ENCODE data around the gene OR14J1. TPM values are rescaled to one million over a fixed set of nuclear protein-coding genes. Genes with fewer than 3 reads are reported as not detected.
A peak's percentile ranks its signal among the peaks of the same experiment; 100 is the strongest.
"Not testable (repeated sequence)": the region's sequence is repeated elsewhere in the genome, so short reads cannot be mapped to it uniquely, and the experiment has no call there.

Gene OR14J1, protein sequence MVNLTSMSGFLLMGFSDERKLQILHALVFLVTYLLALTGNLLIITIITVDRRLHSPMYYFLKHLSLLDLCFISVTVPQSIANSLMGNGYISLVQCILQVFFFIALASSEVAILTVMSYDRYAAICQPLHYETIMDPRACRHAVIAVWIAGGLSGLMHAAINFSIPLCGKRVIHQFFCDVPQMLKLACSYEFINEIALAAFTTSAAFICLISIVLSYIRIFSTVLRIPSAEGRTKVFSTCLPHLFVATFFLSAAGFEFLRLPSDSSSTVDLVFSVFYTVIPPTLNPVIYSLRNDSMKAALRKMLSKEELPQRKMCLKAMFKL
- not detected for total RNA-seq

DNA sequence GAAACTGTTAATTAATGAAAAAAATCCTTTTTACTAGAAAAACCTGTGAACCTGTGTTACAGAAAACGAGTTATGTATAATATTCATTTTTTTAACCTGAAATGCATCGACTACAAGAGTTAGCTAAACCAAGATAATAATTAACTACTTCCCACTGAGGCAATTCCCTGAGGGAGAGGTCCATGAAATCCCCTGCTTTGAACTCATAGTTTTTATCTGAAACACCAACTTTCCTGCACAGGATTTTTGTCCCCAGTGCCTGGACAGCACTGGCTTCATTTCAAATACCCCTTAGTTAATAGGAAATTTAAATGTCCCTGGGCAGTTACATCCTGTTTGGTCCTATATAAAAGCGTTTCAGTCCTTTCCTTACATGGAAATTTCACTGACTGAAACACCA, at the start of gene OR14J1:
Gene OR14J1 (plus strand): TSS at position 386 of the 400 bp plus-strand sequence. CDS start 4,989 bp downstream, outside the sequence.
- H3K9me3 Mint-ChIP-seq, result peaks cover 4% of the 10 kb centered on the region
- no peaks in the 10 kb centered on the region for H3K4me1 Mint-ChIP-seq
- peaks cover 27% of the 10 kb centered on the region for H3K27me3 Mint-ChIP-seq
- no peaks in the 10 kb centered on the region for H3K36me3 Mint-ChIP-seq (ENCODE audit: low read depth)
- ATAC-seq (replicated peaks), result no peak
- no peak within 1 kb of the TSS for H3K4me3 Mint-ChIP-seq
- no peak within 1 kb of the TSS for H3K27ac Mint-ChIP-seq

DNA sequence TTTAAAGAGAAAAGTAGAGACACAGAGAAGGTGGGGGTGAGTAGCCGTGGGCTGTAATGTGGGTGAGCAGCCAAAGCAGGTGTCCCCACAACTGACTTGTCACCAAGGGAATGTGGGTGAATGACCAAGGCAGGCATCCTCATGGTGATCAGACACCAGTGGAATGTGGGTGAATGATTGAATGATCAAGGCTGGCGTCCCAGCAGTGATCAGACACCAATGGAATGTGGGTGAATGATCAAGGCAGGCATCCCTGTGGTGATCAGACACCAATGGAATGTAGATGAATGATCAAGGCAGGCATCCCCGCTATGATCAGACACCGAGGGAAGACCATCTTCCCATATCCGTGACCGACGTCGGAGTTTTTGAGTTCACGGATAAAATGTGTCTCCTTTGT, 49.8 kb upstream of the OR14J1 start:
- peaks cover 48% of the 10 kb centered on the region for H3K27me3 Mint-ChIP-seq
- ATAC-seq (replicated peaks), result no peak

DNA sequence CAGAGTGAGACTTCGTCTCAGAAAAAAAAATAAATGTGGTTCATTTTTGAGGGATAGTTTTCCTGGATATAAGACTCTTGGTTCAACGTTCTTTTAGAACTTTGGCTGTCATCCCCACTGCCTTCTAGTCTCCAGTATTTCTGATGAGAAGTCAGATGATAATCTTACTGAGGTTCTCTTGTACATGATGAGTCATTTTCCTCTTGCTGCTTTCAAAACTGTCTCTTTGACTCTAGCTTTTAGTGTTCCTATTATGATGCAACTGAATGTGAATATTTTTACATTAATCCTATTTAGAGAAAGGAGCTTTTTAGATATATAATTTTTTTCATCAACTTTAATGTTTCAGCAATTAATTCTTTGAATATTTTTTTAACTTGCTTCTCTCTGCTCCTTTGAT, 46.0 kb upstream of the OR14J1 start:
- no peak overlapping the region for H3K4me3 Mint-ChIP-seq
- no peak overlapping the region for H3K27ac Mint-ChIP-seq
- no peaks in the 10 kb centered on the region for H3K4me1 Mint-ChIP-seq
- no peaks in the 10 kb centered on the region for H3K36me3 Mint-ChIP-seq (ENCODE audit: low read depth)
- peak; percentile 29 for ATAC-seq (replicated peaks)
- peaks cover 17% of the 10 kb centered on the region for H3K27me3 Mint-ChIP-seq
- peaks cover 9% of the 10 kb centered on the region for H3K9me3 Mint-ChIP-seq

More for the DNA sequence above, 49.8 kb upstream of the OR14J1 start:
- Mint-ChIP-seq H3K36me3 (ENCODE audit: low read depth) (no peaks in the 10 kb centered on the region), H3K27ac (no peak overlapping the region), H3K9me3 (peaks cover 19% of the 10 kb centered on the region), H3K4me1 (no peaks in the 10 kb centered on the region), H3K4me3 (no peak overlapping the region)

DNA sequence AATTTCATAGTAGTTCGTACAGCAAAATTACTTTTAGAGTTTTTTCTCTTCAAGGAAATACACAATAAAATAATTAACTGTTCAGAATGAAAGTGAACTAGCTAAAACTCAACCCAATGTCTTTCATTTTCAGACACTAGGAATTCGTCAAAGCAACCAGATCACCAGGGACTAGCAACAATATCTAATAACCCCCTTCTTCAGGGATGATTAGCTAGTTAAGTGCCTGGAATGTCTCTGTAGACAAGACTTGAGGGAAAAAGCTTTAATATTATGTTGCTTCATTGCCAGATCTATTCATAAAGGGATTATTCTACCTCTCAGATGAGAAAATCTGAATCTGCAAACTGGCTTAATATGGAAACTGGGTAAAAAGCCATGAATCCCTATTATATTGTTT, 41.8 kb upstream of the OR14J1 start:
- Mint-ChIP-seq H3K27ac (no peak overlapping the region), H3K4me3 (no peak overlapping the region), H3K27me3 (peaks cover 7% of the 10 kb centered on the region), H3K36me3 (ENCODE audit: low read depth) (no peaks in the 10 kb centered on the region), H3K9me3 (peaks cover under 1% of the 10 kb centered on the region), H3K4me1 (no peaks in the 10 kb centered on the region)
- no peak for ATAC-seq (replicated peaks)

DNA sequence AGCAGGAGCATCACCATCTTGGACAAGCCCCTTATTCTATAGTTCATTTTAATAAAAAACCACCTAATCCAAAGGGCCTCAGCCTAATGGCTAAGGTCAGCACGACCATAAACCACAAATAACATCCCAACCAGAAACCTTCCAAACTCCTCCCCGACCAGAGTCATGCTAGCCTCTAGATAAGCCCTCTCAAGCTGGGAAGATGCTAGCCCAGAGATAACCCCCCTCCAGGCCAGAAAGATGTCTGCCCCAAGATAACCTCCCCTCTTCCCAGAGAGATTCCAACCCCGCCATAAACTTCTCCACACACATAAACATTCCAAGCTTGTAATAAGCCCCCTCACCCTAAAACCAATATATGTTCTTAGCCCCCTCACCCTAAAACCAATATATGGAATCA, 38.5 kb upstream of the OR14J1 start:
- no peak overlapping the region for H3K27ac Mint-ChIP-seq

DNA sequence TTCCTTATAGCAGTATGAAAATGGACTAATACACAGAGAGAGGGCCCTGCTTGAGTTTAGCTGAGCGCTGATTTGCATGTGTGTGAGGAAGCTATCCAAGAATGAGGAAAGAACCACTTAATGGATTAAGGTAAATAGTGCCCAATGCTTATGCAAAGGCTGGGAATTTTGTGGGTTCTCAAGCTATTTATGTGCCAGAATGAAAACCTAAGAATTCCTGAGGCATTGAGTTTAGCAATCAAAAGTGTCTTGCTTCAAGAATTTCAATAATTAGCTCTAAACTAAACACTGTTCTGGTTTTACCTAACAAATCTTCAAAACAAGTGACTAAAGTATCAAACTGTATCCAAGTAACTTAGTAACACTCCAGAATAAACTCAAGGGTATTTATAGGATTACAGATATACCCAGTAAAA, 7.0 kb upstream of the OR14J1 start:
- peaks cover 25% of the 10 kb centered on the region for H3K27me3 Mint-ChIP-seq
- ATAC-seq (replicated peaks), result no peak

More for the DNA sequence above, 38.5 kb upstream of the OR14J1 start:
- H3K36me3 Mint-ChIP-seq (ENCODE audit: low read depth), result no peaks in the 10 kb centered on the region
- H3K4me1 Mint-ChIP-seq, result no peaks in the 10 kb centered on the region
- H3K4me3 Mint-ChIP-seq, result no peak overlapping the region
- no peak for ATAC-seq (replicated peaks)
- peaks cover 5% of the 10 kb centered on the region for H3K9me3 Mint-ChIP-seq
- H3K27me3 Mint-ChIP-seq, result peaks cover 28% of the 10 kb centered on the region

DNA sequence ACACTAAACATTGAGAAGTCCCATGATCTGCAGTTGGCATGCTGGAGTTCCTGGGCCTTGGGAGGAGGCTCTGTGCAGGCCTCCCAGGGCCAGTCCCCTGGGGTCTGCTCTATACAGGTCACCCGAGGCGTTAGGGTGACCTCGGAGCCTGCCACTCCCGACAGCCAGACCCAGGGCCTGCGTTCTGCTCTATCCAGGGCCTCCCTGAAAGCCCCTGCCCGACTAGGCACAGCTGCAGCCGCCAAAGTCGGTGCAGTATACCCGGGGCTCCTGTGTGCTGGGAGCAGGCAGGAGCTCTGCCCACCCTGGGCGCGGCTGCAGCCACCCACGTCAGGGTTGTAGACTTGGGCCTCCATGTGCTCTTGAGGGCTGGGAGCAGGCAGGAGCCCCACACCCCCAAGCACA, 6.3 kb upstream of the OR14J1 start:
- Mint-ChIP-seq H3K27me3 (peaks cover 25% of the 10 kb centered on the region), H3K9me3 (no peaks in the 10 kb centered on the region), H3K36me3 (ENCODE audit: low read depth) (no peaks in the 10 kb centered on the region), H3K4me3 (no peak overlapping the region), H3K4me1 (no peaks in the 10 kb centered on the region), H3K27ac (no peak overlapping the region)
- no peak for ATAC-seq (replicated peaks)

More for the DNA sequence above, 7.0 kb upstream of the OR14J1 start:
- no peak overlapping the region for H3K4me3 Mint-ChIP-seq
- H3K4me1 Mint-ChIP-seq, result no peaks in the 10 kb centered on the region
- no peak overlapping the region for H3K27ac Mint-ChIP-seq
- no peaks in the 10 kb centered on the region for H3K9me3 Mint-ChIP-seq
- no peaks in the 10 kb centered on the region for H3K36me3 Mint-ChIP-seq (ENCODE audit: low read depth)

DNA sequence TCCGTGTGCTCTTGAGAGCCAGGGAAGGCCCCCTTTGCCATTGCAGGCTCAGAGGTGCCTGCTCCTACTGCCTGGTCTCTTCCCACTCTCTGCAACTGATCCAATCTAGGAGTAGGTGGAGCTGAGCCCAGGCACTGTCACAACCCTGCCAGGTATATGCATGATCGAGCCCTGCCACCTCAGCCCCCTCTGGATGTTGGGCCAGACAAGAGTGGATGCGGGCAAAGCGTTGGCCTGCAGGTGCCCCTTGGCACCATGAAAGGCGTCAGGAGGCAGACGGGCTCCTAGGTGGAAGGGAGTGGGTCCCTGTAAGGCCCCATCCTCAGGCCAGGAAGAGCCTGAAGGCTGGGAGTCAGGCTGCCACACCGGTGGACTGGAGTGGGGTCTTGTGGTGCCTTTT, 5.9 kb upstream of the OR14J1 start:
- Mint-ChIP-seq H3K4me3 (no peak overlapping the region), H3K4me1 (no peaks in the 10 kb centered on the region), H3K27me3 (peaks cover 23% of the 10 kb centered on the region), H3K36me3 (ENCODE audit: low read depth) (no peaks in the 10 kb centered on the region), H3K9me3 (no peaks in the 10 kb centered on the region), H3K27ac (no peak overlapping the region)
- no peak for ATAC-seq (replicated peaks)

DNA sequence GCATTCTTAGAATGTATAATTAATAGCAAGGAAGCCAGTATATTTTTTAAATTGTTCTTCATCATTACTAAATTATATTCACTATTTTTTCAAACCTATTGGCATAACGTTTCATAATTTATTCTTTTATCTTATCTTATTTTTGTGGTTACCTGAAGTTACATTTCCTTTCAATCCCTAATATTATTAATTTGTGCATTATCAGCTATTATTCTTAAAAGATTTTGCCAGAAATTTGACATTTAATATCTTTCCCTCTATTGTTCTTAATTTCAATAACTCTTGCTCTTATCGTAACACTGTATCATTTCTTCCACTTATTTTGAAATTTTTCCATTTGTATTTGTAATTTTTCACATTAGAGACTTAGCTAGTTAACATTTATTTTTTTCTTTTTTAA, 18.4 kb downstream of the OR14J1 start:
- H3K9me3 Mint-ChIP-seq, result no peaks in the 10 kb centered on the region
- H3K4me3 Mint-ChIP-seq, result no peak overlapping the region
- no peak overlapping the region for H3K27ac Mint-ChIP-seq
- ATAC-seq (replicated peaks), result no peak
- no peaks in the 10 kb centered on the region for H3K4me1 Mint-ChIP-seq
- H3K27me3 Mint-ChIP-seq, result peaks cover 26% of the 10 kb centered on the region
- no peaks in the 10 kb centered on the region for H3K36me3 Mint-ChIP-seq (ENCODE audit: low read depth)

DNA sequence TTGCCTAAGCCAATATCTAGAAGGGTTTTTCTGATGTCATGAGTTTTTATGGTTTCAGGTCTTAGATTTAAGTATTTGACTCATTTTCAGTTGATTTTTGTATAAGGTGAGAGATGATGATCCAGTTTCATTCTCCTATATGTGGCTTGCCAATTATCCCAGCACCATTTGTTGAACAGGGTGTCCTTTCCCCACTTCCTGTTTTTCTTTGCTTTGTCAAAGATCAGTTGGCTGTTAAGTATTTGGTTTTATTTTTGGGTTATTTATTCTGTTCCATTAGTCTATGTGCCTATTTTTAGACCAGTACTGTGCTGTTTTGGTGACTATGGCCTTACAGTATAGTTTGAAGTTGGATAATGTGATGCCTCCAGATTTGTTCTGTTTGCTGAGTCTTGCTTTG, 21.8 kb downstream of the OR14J1 start:
- not testable (repeated sequence) for H3K36me3 Mint-ChIP-seq (ENCODE audit: low read depth); H3K4me3 Mint-ChIP-seq; H3K9me3 Mint-ChIP-seq; ATAC-seq (replicated peaks); H3K27ac Mint-ChIP-seq; H3K4me1 Mint-ChIP-seq
- H3K27me3 Mint-ChIP-seq, result peaks cover 34% of the 10 kb centered on the region

DNA sequence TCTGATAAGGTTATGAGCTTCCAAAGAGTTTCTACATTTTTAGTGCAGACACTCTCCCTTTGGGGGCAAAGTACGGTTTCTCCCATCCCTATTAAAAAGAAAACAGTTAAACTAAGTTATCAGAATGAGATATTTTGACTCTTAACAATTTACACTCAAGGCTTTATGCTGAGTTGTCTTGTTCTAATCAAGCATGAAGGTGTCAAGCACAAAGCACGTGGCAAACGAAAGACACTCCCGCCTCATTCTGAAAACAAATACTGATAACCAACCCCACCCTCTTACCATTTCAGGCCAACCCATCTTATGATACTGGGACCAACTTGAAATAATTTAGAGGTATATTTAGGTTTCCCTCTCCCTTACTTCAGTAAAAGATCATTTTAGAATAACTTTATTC, 24.3 kb downstream of the OR14J1 start:
- Mint-ChIP-seq H3K27ac (no peak overlapping the region), H3K27me3 (peaks cover 42% of the 10 kb centered on the region), H3K4me3 (no peak overlapping the region), H3K9me3 (peaks cover 5% of the 10 kb centered on the region), H3K36me3 (ENCODE audit: low read depth) (no peaks in the 10 kb centered on the region), H3K4me1 (no peaks in the 10 kb centered on the region)
- no peak for ATAC-seq (replicated peaks)

DNA sequence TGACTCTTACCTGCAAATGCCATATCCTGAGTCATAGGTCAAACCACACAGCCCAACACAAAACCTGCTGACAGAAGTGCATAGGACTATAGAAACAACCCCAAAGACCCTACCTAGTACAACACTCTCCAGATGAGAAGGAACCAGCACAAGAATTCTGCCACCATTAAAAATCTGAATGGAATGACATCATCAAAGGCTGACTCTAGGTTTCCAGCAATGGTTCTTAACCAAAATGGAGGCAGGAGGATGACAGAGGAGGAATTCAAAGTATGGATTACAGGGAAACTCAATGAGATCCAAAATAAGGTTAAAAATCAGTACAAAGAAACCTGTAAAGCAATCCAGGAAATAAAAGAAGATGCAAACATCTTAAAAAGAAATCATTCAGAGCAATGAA, 31.2 kb downstream of the OR14J1 start:
- no peaks in the 10 kb centered on the region for H3K4me1 Mint-ChIP-seq
- no peaks in the 10 kb centered on the region for H3K36me3 Mint-ChIP-seq (ENCODE audit: low read depth)
- peaks cover 8% of the 10 kb centered on the region for H3K9me3 Mint-ChIP-seq
- H3K27me3 Mint-ChIP-seq, result peaks cover 48% of the 10 kb centered on the region
- H3K4me3 Mint-ChIP-seq, result no peak overlapping the region
- H3K27ac Mint-ChIP-seq, result no peak overlapping the region
- peak; percentile 16 for ATAC-seq (replicated peaks)

DNA sequence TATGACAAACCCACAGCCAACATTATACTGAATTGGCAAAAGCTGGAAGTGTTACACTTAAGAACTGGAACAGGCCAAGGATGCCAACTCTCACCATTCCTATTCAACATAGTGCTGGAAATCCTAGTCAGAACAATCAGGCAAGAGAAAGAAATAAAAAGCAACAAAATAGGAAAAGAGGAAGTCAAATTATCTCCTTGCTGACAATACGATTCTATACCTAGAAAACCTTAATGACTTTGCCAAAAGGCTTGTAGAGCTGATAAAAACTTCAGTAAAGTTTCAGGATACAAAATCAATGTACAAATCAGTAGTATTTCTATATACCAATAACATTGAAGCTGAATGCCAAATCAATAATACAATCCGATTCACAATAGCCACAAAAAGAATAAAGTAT, 34.8 kb downstream of the OR14J1 start:
- no peak overlapping the region for H3K27ac Mint-ChIP-seq
- no peaks in the 10 kb centered on the region for H3K36me3 Mint-ChIP-seq (ENCODE audit: low read depth)
- no peak overlapping the region for H3K4me3 Mint-ChIP-seq
- no peak for ATAC-seq (replicated peaks)
- peaks cover 45% of the 10 kb centered on the region for H3K27me3 Mint-ChIP-seq
- peaks cover 3% of the 10 kb centered on the region for H3K9me3 Mint-ChIP-seq
- no peaks in the 10 kb centered on the region for H3K4me1 Mint-ChIP-seq

DNA sequence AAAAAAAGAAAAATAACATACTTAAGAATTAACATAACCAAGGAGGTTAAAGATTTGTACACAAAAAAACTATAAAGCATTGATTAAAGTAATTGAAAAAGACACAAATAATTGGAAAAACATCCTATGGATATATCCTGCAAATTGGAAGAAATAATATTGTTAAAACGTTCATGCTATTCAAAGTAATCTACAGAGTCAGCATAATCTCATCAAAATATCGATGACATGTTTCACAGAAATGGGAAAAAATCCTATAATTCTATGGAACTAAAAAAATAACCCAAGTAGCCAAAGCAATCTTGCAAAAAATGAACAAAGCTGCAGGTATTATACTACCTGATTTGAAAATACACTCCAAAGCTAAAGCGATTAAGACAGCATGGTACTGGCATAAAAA, 43.9 kb downstream of the OR14J1 start:
- Mint-ChIP-seq H3K4me1 (no peaks in the 10 kb centered on the region), H3K27ac (no peak overlapping the region), H3K36me3 (ENCODE audit: low read depth) (no peaks in the 10 kb centered on the region), H3K9me3 (no peaks in the 10 kb centered on the region), H3K4me3 (no peak overlapping the region), H3K27me3 (peaks cover 30% of the 10 kb centered on the region)
- no peak for ATAC-seq (replicated peaks)

DNA sequence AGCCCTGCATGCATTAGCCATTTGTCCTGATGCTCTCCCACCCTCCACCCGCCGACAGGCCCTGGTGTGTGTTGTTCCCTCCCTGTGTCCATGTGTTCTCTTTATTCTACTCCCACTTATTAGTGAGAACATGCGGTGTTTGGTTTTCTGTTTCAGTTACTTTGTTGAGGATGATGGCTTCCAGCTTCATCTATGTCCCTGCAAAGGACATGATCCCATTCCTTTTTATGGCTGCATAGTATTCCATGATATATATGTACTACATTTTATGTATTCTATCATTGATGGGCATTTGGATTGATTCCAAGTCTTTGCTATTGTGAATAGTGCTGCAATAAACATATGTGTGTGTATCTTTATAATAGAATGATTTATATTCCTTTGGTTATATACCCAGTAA, 47.8 kb downstream of the OR14J1 start:
- not testable (repeated sequence) for H3K4me3 Mint-ChIP-seq; H3K9me3 Mint-ChIP-seq; ATAC-seq (replicated peaks); H3K4me1 Mint-ChIP-seq; H3K36me3 Mint-ChIP-seq (ENCODE audit: low read depth); H3K27ac Mint-ChIP-seq
- H3K27me3 Mint-ChIP-seq, result peaks cover 47% of the 10 kb centered on the region

DNA sequence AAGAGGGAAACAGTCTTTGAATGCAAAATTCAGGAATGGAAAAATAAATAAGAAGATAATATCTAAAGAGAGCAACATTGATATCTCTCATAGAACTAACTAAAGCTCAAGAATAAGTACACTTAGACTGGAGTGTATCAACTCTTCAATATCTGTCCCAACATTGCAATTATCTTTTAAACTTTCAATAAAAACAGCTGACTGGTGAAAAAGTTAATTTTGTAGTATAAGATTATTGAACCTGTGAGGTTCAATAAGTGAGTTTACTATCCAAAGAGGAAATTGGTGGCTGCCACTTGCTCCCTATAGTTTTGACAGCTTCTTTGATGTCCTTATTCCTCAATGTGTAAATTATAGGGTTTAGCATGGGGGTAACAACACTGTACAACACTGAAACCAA, 53.5 kb downstream of the OR14J1 start:
- Mint-ChIP-seq H3K36me3 (ENCODE audit: low read depth) (no peaks in the 10 kb centered on the region), H3K4me3 (no peak overlapping the region), H3K27ac (no peak overlapping the region), H3K4me1 (no peaks in the 10 kb centered on the region), H3K27me3 (peaks cover 52% of the 10 kb centered on the region), H3K9me3 (peaks cover 7% of the 10 kb centered on the region)
- no peak for ATAC-seq (replicated peaks)

Data from activated T-helper 17 cell treated with anti-CD3 and anti-CD28 coated beads, Interleukin-2, amount 50 U/mL, for 72 hours (primary cell).